NCI-H2081 (cell line): ENCODE data around the gene FOXJ2.
"Not testable (repeated sequence)": the region's sequence is repeated elsewhere in the genome, so short reads cannot be mapped to it uniquely, and the experiment has no call there.

ENCODE experiments used
- DNase-seq, 2 experiments: peaks; one replicate each; lab custom pipeline; 2025; lab: John Stamatoyannopoulos, UW

Gene FOXJ2

GRCh38 chr12:8030189-8030588, 2.3 kb upstream of the FOXJ2 start:
- no peak for DNase-seq

GRCh38 chr12:8031017-8031416, 1.5 kb upstream of the FOXJ2 start:
- DNase-seq = not testable (repeated sequence)

GRCh38 chr12:8031872-8032241, 659 bp upstream of the FOXJ2 start:
- DNase-seq = no peak

GRCh38 chr12:8033153-8034044, 883 bp downstream of the FOXJ2 start:
- peak in 1 of 2 experiments; percentile 4 for DNase-seq

GRCh38 chr12:8034802-8035201, 2.3 kb downstream of the FOXJ2 start:
- no peak for DNase-seq

GRCh38 chr12:8035440-8036010, 3.0 kb downstream of the FOXJ2 start:
- no peak for DNase-seq

GRCh38 chr12:8036346-8036745, 3.8 kb downstream of the FOXJ2 start:
- DNase-seq = no peak

GRCh38 chr12:8037046-8037663, 4.6 kb downstream of the FOXJ2 start:
- DNase-seq = no peak

- DNase-seq = no peak
These were observed 5.4 kb downstream of the FOXJ2 start for GRCh38 chr12:8037947-8038346.

- peak; percentile 79 to 91 for DNase-seq
These were observed 6.2 kb downstream of the FOXJ2 start for GRCh38 chr12:8038659-8039114.

- DNase-seq = no peak
These were observed 8.3 kb downstream of the FOXJ2 start for GRCh38 chr12:8040791-8041190.

GRCh38 chr12:8045952-8046944, 13.7 kb downstream of the FOXJ2 start:
- peak; percentile 53 to 54 for DNase-seq

- DNase-seq = no peak
These were observed 15.3 kb downstream of the FOXJ2 start for GRCh38 chr12:8047842-8048241.

GRCh38 chr12:8048906-8049305, 16.4 kb downstream of the FOXJ2 start:
- no peak for DNase-seq

GRCh38 chr12:8050600-8051250, 18.2 kb downstream of the FOXJ2 start:
- DNase-seq = no peak

GRCh38 chr12:8052679-8053078, 20.2 kb downstream of the FOXJ2 start:
- DNase-seq = no peak

- no peak for DNase-seq
These were observed 22.3 kb downstream of the FOXJ2 start for GRCh38 chr12:8054816-8055215.

GRCh38 chr12:8057306-8057705, 24.8 kb downstream of the FOXJ2 start:
- DNase-seq = no peak

- DNase-seq = no peak
These were observed 25.3 kb downstream of the FOXJ2 start for GRCh38 chr12:8057839-8058238.

GRCh38 chr12:8058506-8058905, 26.0 kb downstream of the FOXJ2 start:
- no peak for DNase-seq

GRCh38 chr12:8064131-8064530, 31.6 kb downstream of the FOXJ2 start:
- no peak for DNase-seq
